GM12875 (cell line): ENCODE results near the gene SMAD5.

ENCODE experiments used
- H3K4me3 ChIP-seq: one replicate; pipeline ENCODE4 v1.5.1; 2011; ENCODE audit warnings: low read depth, low read length, control low read depth
- CTCF ChIP-seq: IDR thresholded peaks from 2 replicates; pipeline ENCODE4 v1.5.1; 2011; ENCODE audit warnings: low read depth, mild to moderate bottlenecking, control low read depth, inconsistent platforms, low read length, moderate library complexity, borderline replicate concordance; ENCODE audit not compliant: insufficient read depth

The SMAD5 gene

DNA sequence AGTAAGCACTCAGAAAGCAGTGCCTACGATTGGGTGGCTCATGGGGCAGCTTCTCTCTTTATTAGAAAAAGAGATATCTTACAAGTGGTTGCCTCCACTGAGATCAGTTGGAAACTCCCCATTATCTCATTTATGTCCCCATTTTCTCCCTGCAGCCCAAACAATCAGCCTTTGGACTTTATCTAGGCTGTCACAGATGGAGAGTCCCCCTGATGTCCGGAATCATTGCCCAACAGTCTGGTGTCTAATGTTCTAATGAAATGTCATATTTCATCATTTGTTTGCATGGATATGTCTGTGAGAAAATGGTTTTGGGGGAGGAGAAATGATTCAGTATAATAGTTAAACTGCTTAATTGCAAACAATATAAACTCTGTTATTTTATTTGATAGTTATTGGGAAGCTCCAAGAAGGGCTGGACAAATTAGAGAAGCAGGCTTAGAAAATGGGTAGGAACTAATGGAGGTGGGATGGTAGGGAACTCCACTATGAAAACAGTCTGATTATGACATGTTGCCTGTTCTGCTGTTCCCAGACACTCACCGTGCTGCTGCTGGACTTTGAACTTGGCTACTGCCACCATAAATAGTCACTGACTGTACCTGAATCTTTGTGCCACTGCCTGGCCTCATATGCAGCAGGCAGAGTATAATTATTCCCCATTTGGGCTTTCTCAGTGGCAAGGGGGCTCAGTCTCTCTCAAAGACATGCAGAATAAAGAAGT is 38.3 kb upstream of the SMAD5 start:
- H3K4me3 ChIP-seq: no peak overlapping the region
- no peak for TF ChIP-seq CTCF

- H3K4me3 ChIP-seq: no peak overlapping the region
- TF ChIP-seq CTCF: no peak
Observed at GRCh38 chr5:136094913-136095641, 37.6 kb upstream of the SMAD5 start.

DNA sequence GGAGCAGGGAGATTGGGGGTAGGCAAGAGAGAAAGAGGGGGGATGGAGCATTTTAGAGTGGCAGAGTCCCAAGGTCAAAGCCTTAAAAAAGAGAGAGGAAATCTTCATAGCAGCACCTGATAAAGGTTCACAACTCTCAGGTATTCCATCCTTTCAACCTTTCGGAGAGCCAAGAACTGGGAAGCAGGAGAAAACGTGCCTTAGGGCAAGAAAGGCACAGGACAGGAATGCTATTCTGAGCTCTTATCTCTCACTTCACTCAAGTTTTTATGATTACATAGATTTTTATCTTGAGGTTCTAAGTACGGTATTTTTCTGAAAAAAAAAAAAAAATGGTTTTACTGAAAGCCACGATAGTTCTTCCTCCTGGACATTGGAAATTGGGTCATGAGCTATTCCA is 34.5 kb upstream of the SMAD5 start:
- TF ChIP-seq CTCF: no peak

DNA sequence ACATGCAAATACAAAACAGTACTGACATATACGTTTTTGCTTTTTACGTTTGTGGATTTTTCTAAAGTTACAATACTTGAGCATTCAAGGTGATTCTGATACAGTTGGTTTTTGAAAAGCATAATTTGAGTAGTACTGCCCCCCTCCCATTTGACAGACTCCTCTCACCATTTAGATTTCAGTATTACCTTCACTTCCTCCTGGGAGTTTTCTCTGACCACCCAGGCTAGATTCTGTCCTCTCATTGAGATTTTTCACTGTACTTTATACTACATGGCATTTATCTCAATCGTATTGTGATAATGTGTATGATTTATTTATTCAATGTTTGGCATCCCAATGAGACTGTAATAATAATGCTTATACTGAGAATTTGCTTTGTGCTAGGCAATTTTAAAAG is 32.8 kb upstream of the SMAD5 start:
- H3K4me3 ChIP-seq: no peak overlapping the region
- no peak for TF ChIP-seq CTCF

More for the DNA sequence above, 34.5 kb upstream of the SMAD5 start:
- H3K4me3 ChIP-seq: no peak overlapping the region

DNA sequence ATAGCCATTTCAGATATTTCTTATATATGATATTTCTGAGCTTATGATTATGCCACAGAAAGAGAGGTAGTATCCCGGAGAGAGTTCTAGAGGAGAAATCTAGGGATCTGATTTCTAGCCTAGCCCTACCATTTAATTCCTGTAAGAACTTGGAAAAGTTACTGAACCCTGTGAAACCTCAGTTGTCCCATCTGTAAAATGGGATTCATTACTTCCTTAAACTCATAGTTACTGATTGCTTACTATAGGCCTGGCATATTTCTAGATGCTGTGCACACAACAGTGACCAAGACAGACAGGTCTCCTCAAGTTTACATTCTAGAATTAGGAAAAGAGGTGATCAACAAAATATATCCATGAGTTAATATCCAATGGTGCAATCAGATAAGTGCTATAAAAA is 30.8 kb upstream of the SMAD5 start:
- no peak for TF ChIP-seq CTCF
- H3K4me3 ChIP-seq: no peak overlapping the region

- no peak for TF ChIP-seq CTCF
- H3K4me3 ChIP-seq: no peak overlapping the region
Observed at GRCh38 chr5:136103118-136103517, 29.5 kb upstream of the SMAD5 start.
